ENCODE results near the gene FOXL3.

DNA sequence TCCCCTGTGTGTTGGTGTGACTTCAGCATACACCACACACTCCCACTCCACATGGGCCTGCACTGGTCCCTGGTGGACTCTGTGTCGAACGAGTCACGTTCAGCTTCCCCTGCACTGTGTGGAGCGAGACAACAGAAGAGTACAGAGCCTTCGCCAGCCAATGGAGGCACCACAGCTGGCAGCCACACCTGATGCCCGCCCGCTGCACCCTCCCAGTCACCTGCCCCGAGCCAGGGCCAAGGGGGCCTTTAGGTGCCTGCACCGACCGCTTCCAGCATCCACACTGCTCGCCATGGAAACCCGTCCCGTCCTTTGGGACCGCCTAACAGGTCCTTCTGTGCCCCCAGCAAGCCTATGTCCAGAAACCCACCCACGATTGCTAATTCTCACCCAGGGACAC lies 9.2 kb downstream of the FOXL3 start:
- TF ChIP-seq CTCF (conservative IDR thresholded peaks at IDR 0.05 in 1 of 2, IDR thresholded peaks at IDR 0.05 in 1 of 2; ENCODE audit: extremely low read depth in 1 of 2, insufficient read depth in 1 of 2, low read depth in 1 of 2, low read length in 2 of 2) (no peak), EZH2 (IDR thresholded peaks at IDR 0.05; ENCODE audit: borderline replicate concordance, low read length) (no peak)

Data from mammary epithelial cell (primary cell).